NCI-H2227 treated with DMSO at 0.1 percent for 48 hours (cell line): ENCODE results near the gene VIPR1.

Experiments
- DNase-seq: peaks from one replicate; lab custom pipeline; 2025; lab: John Stamatoyannopoulos, UW

Gene VIPR1

GRCh38 chr3:42510325-42510724 is 7.9 kb downstream of the VIPR1 start:
- no peak for DNase-seq

- no peak for DNase-seq
Measured at GRCh38 chr3:42511201-42511600, 8.8 kb downstream of the VIPR1 start.

- DNase-seq = no peak
Measured at GRCh38 chr3:42511736-42512135, 9.3 kb downstream of the VIPR1 start.

GRCh38 chr3:42513121-42513520 is 10.7 kb downstream of the VIPR1 start:
- no peak for DNase-seq

DNA sequence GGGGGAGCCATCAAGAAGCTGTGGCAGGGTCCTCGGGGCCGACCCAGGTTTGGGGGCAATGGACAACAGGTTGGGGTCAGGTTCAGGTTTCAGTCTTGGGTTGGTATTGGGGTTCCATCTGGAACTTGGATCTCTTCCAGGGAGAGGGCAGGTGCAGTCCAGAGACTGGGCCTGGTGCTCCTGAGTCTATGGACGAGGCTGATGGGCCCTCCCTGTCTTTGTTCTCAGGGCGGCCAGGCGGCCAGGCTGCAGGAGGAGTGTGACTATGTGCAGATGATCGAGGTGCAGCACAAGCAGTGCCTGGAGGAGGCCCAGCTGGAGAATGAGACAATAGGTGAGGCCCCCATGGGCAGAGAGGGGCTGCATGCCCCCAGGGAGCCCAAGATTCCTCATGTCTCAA is 11.1 kb downstream of the VIPR1 start:
- DNase-seq = no peak

DNA sequence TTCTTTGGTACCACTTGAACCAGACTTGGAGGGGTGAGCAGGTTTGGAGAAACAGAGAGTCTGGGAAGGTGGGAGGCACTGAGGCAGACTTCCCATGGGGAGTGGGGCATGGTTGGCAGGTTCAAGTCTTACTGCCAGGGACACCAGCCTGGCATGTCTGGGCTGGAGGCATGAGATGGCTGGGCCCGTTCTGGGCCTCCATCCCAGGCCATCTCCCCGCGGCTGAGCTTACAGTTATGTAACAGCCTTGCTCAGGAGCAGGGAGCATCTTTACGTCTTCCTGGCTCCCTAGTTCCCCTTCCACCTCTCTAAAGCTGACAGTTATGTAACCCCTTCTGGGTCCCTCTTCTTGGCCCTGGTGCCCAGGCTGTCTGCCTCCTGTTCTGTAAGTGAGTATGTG is 12.4 kb downstream of the VIPR1 start:
- DNase-seq = no peak

- DNase-seq = no peak
Measured at GRCh38 chr3:42515391-42515916, 13.0 kb downstream of the VIPR1 start.

- DNase-seq = no peak
Measured at GRCh38 chr3:42515976-42516375, 13.5 kb downstream of the VIPR1 start.

- DNase-seq = no peak
Measured at GRCh38 chr3:42516443-42516842, 14.0 kb downstream of the VIPR1 start.

DNA sequence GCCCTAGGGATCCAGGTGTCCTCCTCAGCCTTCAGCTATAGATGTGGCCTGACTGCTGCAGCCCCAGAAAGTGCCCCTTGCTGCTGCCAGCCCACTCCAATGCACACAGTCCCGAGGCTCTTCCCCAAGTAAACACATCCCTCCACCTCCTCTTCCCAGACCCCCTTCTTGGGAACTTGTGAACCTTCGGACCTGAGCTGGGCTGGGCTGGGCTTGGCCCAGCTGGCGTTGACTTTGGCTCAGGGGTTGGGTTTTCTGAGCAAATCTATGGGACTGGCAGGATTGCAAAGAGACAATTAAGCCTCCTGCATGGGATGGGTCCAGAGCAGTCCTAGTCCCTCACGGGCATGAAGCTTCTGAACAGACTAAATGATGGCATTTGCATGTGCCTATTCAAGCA is 14.7 kb downstream of the VIPR1 start:
- DNase-seq = no peak

DNA sequence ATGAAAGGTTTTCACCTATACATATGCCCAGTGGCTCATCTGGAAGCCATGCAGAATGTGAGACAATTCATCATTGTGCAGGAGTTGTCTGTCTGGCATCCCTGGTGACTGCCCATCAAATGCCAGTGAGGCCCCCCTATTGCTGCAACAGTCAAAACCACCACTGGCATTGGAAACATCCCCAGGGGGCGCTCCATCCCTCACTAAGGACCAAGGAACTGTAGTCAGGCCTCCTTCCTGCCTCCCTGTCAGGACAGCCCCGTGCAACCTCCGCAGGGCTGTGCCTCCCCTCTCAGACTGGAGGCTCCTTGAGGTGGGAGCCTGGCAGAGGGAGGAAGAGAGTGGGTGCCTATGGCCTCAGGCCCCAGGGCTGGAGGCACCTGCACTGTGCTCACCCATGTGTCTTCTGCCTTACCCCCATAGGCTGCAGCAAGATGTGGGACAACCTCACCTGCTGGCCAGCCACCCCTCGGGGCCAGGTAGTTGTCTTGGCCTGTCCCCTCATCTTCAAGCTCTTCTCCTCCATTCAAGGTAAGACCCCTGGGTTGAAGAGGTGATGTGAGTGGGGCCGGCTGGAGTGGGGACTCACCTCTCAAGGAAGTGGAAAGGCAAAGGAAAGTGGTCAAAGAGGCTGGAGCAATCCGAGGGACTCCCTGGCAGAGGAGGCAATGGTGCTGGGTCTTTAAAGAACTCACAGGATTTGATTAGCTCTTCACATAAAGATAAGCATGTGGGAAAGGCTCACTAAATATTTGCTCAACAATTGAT is 16.5 kb downstream of the VIPR1 start:
- no peak for DNase-seq

- DNase-seq = no peak
Measured at GRCh38 chr3:42519568-42519962, 17.1 kb downstream of the VIPR1 start.

DNA sequence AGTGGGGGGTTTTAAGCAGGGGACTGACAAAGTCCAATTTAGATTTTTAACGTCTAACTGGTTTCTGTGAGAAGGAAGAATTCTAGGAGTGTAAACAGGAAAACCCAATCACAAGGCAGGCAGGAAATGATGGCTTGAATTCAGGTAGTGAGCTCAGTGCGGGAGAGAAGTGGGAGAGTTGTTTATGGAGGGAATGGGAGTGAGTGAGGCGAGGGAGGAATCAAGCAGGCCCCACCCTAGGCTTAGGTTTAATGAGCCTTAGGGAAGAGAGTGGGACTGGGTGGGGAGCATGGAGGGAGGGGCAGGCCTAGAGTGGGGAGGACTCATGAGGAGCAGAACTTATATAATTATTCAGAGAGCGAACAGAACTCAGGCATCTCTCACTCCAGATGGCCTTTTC is 17.9 kb downstream of the VIPR1 start:
- DNase-seq = no peak

GRCh38 chr3:42520906-42521305 is 18.5 kb downstream of the VIPR1 start:
- no peak for DNase-seq

- DNase-seq = no peak
Measured at GRCh38 chr3:42524751-42525150, 22.3 kb downstream of the VIPR1 start.

- no peak for DNase-seq
Measured at GRCh38 chr3:42525212-42525611, 22.8 kb downstream of the VIPR1 start.

- no peak for DNase-seq
Measured at GRCh38 chr3:42525736-42526345, 23.4 kb downstream of the VIPR1 start.

GRCh38 chr3:42526616-42527367 is 24.3 kb downstream of the VIPR1 start:
- no peak for DNase-seq

GRCh38 chr3:42527368-42527917 is 25.0 kb downstream of the VIPR1 start:
- no peak for DNase-seq

DNA sequence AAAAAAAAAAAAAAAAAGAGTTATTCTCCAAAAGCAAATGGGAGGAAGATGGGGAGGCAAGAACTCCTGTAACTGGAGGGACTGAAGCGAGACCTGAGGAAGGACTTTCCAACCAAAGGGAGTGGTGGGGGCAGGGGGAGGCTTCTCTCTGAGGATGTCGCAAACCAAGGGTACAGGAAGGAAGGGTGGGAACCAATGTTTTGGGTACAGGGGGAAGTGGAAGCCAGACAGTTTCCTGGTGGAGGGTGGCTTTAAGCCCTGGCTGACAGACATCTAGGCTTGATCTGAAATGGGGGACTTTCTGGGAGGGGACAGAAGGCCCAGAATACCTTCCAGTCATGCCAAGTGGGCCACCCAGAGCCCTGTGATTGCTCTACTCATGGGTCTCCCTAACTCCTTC is 27.0 kb downstream of the VIPR1 start:
- no peak for DNase-seq

GRCh38 chr3:42530073-42530472 is 27.6 kb downstream of the VIPR1 start:
- DNase-seq = no peak

- no peak for DNase-seq
Measured at GRCh38 chr3:42531470-42531869, 29.0 kb downstream of the VIPR1 start.

DNA sequence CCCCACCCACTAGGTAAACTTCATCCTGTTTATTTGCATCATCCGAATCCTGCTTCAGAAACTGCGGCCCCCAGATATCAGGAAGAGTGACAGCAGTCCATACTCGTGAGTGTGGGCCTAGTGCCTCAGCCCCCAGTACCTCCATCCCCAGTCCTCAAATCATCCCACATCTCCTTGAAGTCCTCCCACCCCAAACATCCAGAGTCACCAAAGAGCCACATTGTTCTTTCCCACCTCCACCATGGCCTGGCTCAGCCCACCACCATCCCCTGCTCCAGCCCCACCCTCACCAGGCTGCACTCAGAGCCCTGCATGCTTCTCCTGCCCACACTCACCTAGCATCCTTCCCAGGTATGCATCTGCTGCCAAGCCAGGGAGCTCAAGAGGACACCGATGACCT is 29.8 kb downstream of the VIPR1 start:
- DNase-seq = no peak
